GM12878 (cell line): ENCODE data around the gene BFSP2.

ENCODE experiments used
- ATF7 ChIP-seq: fragments of 450-650 bp; IDR thresholded peaks from 2 replicates; pipeline ENCODE4 v1.6.1; 2016; ENCODE audit warnings: low read depth, mild to moderate bottlenecking
- CTCF ChIP-seq, 3 experiments: IDR thresholded peaks in 2 of 3; conservative IDR thresholded peaks in 1 of 3; 2 replicates each; pipeline ENCODE4 v1.5.1; 2011; ENCODE audit warnings: low read depth in 3 of 3, low read length in 3 of 3, mild to moderate bottlenecking in 3 of 3, control low read depth in 2 of 3, moderate library complexity in 2 of 3, inconsistent platforms in 1 of 3, mixed read lengths in 1 of 3; ENCODE audit not compliant: control insufficient read depth in 2 of 3, insufficient read depth in 1 of 3; ENCODE audit errors: extremely low read depth in 1 of 3
- ETV6 ChIP-seq, 2 experiments: fragments of 450-650 bp in 1 of 2; IDR thresholded peaks in 1 of 2; conservative IDR thresholded peaks in 1 of 2; 2 replicates each; pipeline ENCODE4 v1.6.1; 2014; ENCODE audit warnings: antibody characterized with exemption in 1 of 2, borderline replicate concordance in 1 of 2, low read depth in 1 of 2, mild to moderate bottlenecking in 1 of 2, moderate library complexity in 1 of 2
- JUND ChIP-seq: IDR thresholded peaks from 2 replicates; pipeline ENCODE4 v1.6.1; 2012; ENCODE audit warnings: low read depth, mild to moderate bottlenecking, low read length, improper control_type of control experiment, moderate library complexity
- NKRF ChIP-seq: fragments of 450-650 bp; conservative IDR thresholded peaks from 2 replicates; pipeline ENCODE4 v1.6.1; 2017; ENCODE audit warnings: mild to moderate bottlenecking, moderate library complexity
- RAD21 ChIP-seq: IDR thresholded peaks from 2 replicates; pipeline ENCODE4 v1.6.1; 2011; ENCODE audit warnings: mild to moderate bottlenecking, low read depth, low read length, moderate library complexity; ENCODE audit not compliant: insufficient read depth
- RUNX3 ChIP-seq: IDR thresholded peaks from 2 replicates; pipeline ENCODE4 v1.6.1; 2012; ENCODE audit warnings: low read length, inconsistent platforms
- TAF1 ChIP-seq: IDR thresholded peaks from 2 replicates; pipeline ENCODE4 v1.6.1; 2011; ENCODE audit warnings: mild to moderate bottlenecking, low read depth, low read length, borderline replicate concordance

- TF ChIP-seq CTCF (IDR thresholded peaks at IDR 0.05 in 2 of 3, conservative IDR thresholded peaks at IDR 0.05 in 1 of 3; ENCODE audit: control insufficient read depth in 2 of 3, extremely low read depth in 1 of 3, insufficient read depth in 1 of 3, low read depth in 3 of 3, low read length in 3 of 3) (peak; percentile 83 to 93 (median 91)), NKRF (no peak), RAD21 (peak; percentile 75), ETV6 (conservative IDR thresholded peaks at IDR 0.05 in 1 of 2, IDR thresholded peaks at IDR 0.05 in 1 of 2; ENCODE audit: borderline replicate concordance in 1 of 2, low read depth in 1 of 2) (no peak), RUNX3 (no peak), TAF1 (no peak), ATF7 (no peak), JUND (no peak)
Measured at GRCh38 chr3:133384331-133385027, 15.4 kb upstream of the BFSP2 start.
